Activated CD4-positive, alpha-beta T cell treated with anti-CD3 and anti-CD28 coated beads, Interleukin-2, amount 50 U/mL, for 24 hours (primary cell): ENCODE data around the gene DLG1.

Experiments used
- DNase-seq, 2 donors: peaks; one replicate each; pipeline ENCODE4 v3.0.0-alpha.2; 2020; ENCODE audit warnings: low read depth in 1 of 2, low spot score in 1 of 2

DLG1 gene

DNA sequence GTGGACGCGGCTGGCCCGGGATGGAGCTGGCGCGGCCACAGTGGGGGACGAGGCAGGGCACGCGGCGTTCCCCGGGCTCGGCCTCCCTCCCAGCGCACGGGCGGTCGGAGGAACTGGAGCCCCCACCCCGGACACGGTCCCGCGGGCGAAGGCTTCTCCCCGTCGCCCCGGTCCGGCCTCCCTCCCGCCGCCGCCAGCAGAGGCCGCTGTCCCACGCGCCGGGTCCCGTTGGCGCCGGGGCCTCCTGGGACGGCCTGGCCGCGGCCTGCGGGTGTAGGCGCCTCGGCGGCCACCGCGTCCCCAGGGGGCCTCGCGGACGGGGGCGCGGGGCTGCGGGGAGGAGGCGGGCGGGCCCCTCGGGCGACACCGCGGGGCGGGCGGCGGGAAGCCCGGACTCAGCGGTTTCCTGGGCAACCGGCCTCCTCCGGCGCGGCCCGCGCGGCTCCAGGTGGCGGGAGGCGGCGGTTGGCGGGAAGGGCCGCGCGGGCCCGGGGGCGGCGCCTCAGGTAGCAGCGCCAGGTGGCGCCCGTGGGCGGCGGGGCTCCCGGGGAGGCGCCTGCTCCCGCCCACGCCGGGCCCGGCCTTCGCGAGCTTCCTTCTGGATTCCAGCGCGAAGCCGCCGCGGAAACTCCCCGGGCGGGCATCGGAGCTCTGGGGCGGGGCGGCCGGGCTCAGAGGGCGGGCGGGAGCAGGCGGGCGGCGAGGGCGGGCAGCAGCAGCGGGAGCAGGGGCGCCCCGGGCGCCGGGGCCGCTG, 295.5 kb downstream of the DLG1 start:
- DNase-seq: peak; percentile 63 to 70

DNA sequence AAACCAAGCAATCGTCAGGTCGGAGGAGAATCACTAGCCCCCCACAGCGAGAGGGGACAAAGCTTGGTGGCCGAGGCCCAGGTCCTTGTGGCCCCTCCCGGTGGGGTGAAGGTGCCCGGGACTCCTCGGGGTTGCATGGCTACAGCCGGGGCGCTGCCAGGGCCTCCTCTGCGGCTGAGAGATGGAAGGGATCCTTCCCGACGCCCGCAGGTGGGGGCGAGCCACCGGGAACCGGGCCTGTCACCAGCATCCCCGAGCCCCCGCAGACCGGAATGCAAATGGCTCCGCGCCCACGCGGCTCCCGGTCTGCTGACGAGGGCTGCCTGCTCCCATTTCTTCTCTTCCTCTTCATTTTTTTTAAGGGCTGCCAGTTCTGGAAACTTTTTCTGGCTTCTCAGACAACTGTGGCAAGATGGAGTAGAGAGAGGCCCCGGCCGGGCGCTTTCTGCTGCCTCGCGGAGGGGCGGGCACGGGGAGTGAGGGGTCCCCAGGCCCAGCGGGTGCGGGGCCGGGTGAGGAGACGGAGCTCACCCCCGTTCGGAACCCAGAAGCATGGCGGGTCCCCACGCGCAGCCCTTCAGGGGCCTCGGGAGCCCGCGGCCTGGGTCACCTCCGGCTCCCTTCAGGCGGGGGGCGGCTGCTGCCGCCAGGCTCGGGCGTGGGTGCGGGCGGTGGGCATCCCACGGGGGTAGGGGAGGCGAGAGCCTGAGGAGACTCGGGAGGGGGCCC, 296.3 kb downstream of the DLG1 start:
- DNase-seq: no peak

DNA sequence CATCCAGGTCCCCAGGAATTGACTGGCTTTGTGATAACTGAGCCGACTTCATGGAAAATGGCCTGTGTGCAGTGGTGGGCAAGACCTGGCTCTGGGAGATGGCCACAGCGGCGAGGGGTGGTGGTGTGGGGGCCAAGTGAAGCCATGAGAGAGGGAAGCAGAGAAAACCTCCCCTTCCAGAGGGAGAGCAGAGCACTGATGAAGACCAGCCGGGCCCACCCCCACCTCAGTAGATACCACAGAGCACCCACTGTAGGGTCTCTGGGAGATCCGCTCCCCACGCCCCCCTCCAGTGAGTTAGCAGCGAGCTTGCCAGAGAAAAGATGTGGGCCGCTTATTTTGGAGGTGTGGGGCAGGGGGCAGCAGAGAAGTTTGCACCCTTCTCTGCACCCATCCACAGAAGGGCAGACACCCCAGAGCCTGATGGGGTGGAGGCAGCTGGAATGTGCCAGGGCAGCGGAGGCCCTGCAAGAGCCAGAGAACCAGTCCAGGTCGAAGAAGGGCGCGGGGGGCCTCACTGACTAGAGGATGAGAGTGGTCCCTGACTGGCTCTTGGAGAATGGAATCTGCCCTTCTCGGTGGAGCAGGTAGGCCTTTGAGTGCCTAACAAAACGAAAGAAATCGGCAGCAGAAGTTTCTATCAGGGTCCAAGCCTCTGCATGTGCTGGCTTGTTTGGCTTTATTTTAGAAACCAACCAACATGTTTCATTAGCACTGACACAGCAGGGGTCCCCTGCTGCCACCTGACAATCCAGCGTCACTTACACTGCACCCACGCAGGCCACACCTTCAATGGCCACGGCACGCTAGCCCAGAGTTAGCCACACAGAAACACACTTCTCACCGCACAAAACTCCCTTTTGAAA, 297.1 kb downstream of the DLG1 start:
- DNase-seq: no peak

DNA sequence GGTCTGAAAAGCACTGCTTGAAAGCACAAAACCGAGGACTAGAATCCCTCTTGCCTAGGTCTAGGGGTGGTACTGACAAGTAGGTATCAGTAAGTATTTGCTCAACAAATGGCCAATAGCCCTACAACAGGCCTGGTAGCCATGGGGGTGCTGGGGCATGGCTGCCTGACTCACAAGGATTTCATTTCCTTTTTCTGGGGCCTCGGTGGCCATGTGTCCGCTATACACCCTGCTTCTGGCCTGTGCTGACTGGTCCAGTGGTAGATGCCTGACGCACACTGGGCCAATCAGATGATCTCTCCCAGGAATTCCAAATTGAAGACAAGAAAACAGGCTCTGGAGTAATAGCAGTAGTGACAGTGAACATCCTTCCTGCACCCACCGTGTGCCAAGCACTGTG, 298.2 kb downstream of the DLG1 start:
- no peak for DNase-seq

DNA sequence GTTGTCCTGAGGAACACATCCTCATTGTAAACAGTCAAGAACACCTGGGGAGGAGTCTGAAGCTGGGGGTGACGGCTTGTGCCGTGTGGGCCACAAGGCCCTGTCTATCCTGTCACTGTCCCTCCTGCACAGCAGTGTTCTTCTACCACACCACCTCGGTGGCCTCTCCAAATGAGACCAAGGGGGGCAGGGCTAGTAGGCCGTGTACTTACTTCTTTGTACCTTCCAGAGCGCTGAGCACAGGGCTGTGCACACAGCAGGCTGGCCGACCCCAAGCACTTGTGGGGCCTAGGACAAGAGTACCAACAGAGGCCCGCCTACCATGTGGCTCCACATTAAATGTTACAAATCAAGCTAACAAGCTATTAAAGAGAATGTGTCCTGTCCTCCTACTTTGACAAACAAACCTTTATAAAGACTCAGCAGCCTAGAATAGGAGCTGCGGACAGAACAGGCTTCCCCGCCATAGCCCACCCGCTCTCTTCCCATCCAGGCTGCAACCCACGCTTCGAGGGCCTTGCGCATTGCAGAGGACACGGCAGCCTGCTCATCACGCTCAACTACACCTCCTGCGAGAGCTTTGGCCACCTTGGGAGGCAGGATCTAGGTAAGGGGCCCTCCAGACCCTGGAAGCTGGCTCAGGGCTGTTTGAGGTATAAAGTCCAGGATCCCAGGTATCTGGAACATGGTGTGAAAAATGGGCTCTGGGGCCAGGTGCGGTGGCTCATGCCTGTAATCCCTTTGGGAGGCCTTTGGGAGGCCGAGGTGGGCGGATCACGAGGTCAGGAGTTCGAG, 299.2 kb downstream of the DLG1 start:
- DNase-seq: no peak

DNA sequence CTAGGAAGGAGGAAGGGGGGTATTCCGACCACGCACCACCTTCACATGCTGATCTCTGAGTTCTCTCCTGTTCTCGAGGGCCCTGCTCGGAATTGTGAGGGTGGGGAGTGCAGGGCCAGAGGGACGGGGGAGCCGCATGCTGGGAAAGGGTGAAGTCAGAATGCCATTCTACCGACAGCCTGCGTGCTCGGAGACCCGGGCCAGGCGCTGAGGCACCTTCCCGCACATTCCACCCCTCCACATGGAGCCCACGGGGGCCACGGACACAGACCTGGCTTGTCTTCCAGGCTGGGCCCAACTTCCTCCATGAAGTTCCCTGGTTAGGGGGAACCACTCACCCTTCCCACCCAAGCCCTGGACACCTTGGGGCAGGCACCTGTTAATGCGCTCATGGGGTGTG, 301.1 kb downstream of the DLG1 start:
- DNase-seq: no peak

DNA sequence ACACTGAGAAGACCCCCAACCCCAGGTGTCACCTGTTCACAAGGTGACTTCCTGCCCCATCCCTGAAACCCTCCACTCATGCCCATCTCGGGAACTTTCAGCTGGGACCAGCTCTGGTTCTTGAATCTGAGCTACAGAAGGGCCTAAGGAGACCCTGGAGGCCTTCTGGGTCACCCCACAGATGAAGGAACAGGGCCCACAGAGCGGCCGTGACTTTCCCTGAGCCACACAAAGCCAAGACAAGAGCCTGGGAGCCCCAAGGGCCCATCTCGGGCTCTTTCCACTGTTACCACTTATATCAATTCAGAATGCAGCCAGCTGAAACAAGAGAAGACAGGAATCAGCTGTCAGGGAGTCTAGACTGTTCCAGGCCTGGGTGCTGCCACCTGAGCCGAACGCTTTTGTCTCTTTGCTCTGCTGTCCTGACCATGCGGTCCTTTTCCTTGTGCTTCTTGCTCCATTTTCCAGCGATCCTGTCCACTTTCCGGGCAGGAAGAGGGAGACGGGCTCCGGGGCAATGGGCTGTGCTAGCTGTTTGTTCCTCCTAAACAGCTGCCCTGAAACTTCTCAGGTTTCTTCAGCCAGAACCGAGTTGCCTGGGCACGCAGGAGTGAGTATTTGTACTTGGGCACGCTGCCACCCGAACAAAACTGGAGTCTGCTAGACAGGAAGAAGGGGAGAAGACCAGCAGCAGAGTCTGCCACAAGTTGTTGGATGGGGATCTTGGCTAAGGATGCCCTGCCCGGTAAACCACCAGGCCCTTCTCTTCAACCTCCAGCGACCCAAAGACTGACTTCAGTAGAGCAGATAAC, 301.8 kb downstream of the DLG1 start:
- DNase-seq: no peak

DNA sequence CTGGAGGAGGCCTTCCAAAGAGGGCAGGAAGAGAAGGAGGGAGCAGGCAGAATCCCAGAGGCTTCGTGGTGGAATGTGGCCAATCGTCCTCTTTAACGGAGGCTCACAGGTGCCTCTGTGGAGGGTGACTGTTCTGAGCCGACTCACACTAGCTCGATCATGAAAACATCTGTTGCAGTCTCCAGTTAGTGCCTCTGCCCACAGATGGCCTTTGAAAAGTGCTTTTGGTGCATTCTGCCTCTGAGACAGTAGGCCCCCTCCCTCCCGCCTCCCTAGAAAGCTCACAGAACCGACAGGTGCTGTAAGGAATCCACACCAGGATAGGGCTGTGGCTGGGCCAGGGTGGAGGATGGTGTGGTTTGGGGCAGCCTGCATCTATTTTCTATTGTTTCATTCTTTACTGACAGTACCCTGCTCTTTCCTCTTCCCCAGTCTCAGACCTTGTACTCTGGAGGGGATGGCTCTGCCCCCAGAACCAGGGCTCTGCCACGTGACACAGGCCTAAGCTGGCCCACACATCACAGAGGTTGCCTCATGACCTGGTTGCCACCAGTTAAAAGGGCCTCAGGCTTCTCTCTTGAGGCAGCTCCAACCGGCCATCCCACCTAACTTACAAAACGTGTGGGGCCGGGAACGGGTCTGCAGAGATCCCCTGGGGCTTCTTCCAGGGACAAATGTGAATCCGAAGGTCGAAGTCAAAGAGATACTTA, 302.6 kb downstream of the DLG1 start:
- no peak for DNase-seq

DNA sequence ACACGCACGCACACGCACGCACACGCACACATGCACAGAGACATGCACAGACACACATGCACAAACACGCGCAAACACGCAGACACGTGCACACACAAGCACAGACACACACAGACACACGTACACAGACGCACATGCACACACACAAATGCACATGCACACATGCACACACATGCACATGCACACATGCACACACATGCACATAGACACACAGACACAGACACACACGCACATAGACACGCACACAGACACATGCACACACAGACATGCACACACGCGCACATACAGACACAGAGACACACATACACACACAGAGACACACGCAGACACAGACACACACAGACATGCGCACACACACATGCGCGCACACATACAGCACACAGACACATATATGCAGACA, 303.4 kb downstream of the DLG1 start:
- no peak for DNase-seq

DNA sequence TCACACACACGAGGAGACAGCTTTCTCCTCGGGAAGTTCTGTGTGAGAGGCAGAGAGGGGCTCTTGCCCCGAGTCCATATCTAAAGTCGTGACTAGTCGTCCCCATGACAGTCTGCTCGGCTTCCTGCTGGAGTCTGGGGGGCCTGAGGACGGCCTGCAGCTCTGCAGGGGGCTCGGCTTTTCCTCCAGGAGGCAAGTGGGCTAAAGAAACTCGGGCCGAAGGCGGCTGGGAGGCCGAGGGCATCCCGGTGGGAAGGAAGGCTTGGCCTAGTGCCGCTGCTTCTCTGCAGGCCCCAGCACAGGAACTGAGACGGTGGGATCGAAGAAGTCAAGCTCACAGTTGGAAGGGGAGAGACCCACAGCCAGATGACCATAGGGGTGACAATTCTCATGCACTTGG, 304.4 kb downstream of the DLG1 start:
- no peak for DNase-seq
